Tibial artery (tissue), 4 donors: ENCODE measurements around the gene MATN3.

Experiments
- DNase-seq, 2 donors: peaks; one replicate each; pipeline ENCODE4 v3.0.0-alpha.2; 2019
- H3K27ac ChIP-seq, 2 donors: fragments of 200-600 bp; sonication (generic) in 1 of 2; 1 replicate in 1 of 2; 2 replicates in 1 of 2; pipeline ENCODE4 v1.5.1; 2018 to 2019; ENCODE audit warnings: mild to moderate bottlenecking in 1 of 2
- H3K27me3 ChIP-seq, 2 donors: fragments of 200-600 bp; sonication (generic) in 1 of 2; one replicate each; pipeline versions ENCODE4 v1.5.1 to v1.6.0; 2016 to 2019
- H3K36me3 ChIP-seq, 3 donors: fragments of 200-600 bp; sonication (generic) in 2 of 3; one replicate each; pipeline ENCODE4 v1.5.1; 2016 to 2019; ENCODE audit warnings: mild to moderate bottlenecking in 2 of 3
- H3K4me1 ChIP-seq, 4 donors: fragments of 200-600 bp; sonication (generic) in 2 of 4; 1 replicate in 3 of 4; 2 replicates in 1 of 4; pipeline ENCODE4 v1.5.1; 2016 to 2019
- H3K4me3 ChIP-seq, 2 donors: fragments of 200-600 bp; sonication (generic) in 1 of 2; 1 replicate in 1 of 2; 2 replicates in 1 of 2; pipeline ENCODE4 v1.5.1; 2018 to 2019; ENCODE audit warnings: mild to moderate bottlenecking in 2 of 2
- H3K9me3 ChIP-seq, 3 donors: fragments of 200-600 bp; sonication (generic) in 1 of 3; one replicate each; pipeline ENCODE4 v1.5.1; 2016 to 2019
- CTCF ChIP-seq, 2 experiments: fragments of 200-600 bp in 1 of 2; fragments of 450-650 bp in 1 of 2; IDR thresholded peaks; one replicate each; pipeline ENCODE4 v1.5.1; 2017 to 2019; ENCODE audit warnings: antibody characterized with exemption in 2 of 2, mild to moderate bottlenecking in 1 of 2, moderate library complexity in 1 of 2
- intact Hi-C: fragments of 100-400 bp; cut with DNase I; formaldehyde crosslinking; loops from one replicate; pipeline ENCODE4 v1.15.0; 2023; ENCODE audit warnings: low total_unique reads

MATN3 gene

GRCh38 chr2:20012282-20013125 is at the start of gene MATN3:
Gene MATN3, minus strand, starts transcription at chr2:20012668. Its CDS starts 37 bp downstream, at chr2:20012631.
- no peaks in the 10 kb centered on the region for H3K36me3 ChIP-seq
- H3K27me3 ChIP-seq: no peaks in the 10 kb centered on the region
- intact Hi-C loops: loop anchor here (2.0 kb wide), 1 partner anchor 84 kb away; no protein-coding TSS in a partner anchor
- TF ChIP-seq CTCF (IDR thresholded peaks at IDR 0.05): no peak
- peak within 1 kb of the TSS; percentile 56 to 68 for H3K4me3 ChIP-seq
- peaks cover 0 to 14% (median 12%) of the 10 kb centered on the region in 4 donors for H3K4me1 ChIP-seq
- H3K9me3 ChIP-seq: no peaks in the 10 kb centered on the region
- DNase-seq: no peak
- H3K27ac ChIP-seq: peak within 1 kb of the TSS; percentile 67 to 77

- no peaks in the 10 kb centered on the region for H3K36me3 ChIP-seq
- no peaks in the 10 kb centered on the region for H3K9me3 ChIP-seq
- H3K27ac ChIP-seq: peak overlapping the region; percentile 58 to 75
- intact Hi-C loops: no loop called here
- H3K4me3 ChIP-seq: no peak overlapping the region
- H3K27me3 ChIP-seq: no peaks in the 10 kb centered on the region
- TF ChIP-seq CTCF (IDR thresholded peaks at IDR 0.05): no peak
- peaks cover 0 to 25% (median 6%) of the 10 kb centered on the region in 4 donors for H3K4me1 ChIP-seq
- DNase-seq: no peak
These were observed 49.5 kb upstream of the MATN3 start for GRCh38 chr2:20061940-20062339.

- intact Hi-C loops: no loop called here
- Histone ChIP-seq H3K4me1 (peaks cover 0 to 23% (median 5%) of the 10 kb centered on the region in 4 donors), H3K9me3 (no peaks in the 10 kb centered on the region), H3K27me3 (no peaks in the 10 kb centered on the region), H3K4me3 (no peak overlapping the region), H3K27ac (peak overlapping the region in 1 of 2 donors; percentile 75), H3K36me3 (no peaks in the 10 kb centered on the region)
- no peak for TF ChIP-seq CTCF (IDR thresholded peaks at IDR 0.05)
- no peak for DNase-seq
These were observed 49.0 kb upstream of the MATN3 start for GRCh38 chr2:20061476-20061875.

- Histone ChIP-seq H3K36me3 (no peaks in the 10 kb centered on the region), H3K4me3 (no peak overlapping the region), H3K27me3 (no peaks in the 10 kb centered on the region), H3K27ac (no peak overlapping the region), H3K9me3 (no peaks in the 10 kb centered on the region), H3K4me1 (peaks cover 0 to 17% (median 0%) of the 10 kb centered on the region in 4 donors)
- intact Hi-C loops: no loop called here
- TF ChIP-seq CTCF (IDR thresholded peaks at IDR 0.05): no peak
- no peak for DNase-seq
These were observed 47.6 kb upstream of the MATN3 start for GRCh38 chr2:20060106-20060505.

- no peak for DNase-seq
- no peaks in the 10 kb centered on the region for H3K9me3 ChIP-seq
These were observed 44.8 kb upstream of the MATN3 start for GRCh38 chr2:20057268-20057667.

More at GRCh38 chr2:20057268-20057667, 44.8 kb upstream of the MATN3 start:
- no peak overlapping the region for H3K27ac ChIP-seq
- H3K4me3 ChIP-seq: no peak overlapping the region
- H3K36me3 ChIP-seq: no peaks in the 10 kb centered on the region
- TF ChIP-seq CTCF (IDR thresholded peaks at IDR 0.05): no peak
- no peaks in the 10 kb centered on the region for H3K27me3 ChIP-seq
- peaks cover 0 to 13% (median 7%) of the 10 kb centered on the region in 4 donors for H3K4me1 ChIP-seq
- intact Hi-C loops: no loop called here
